ENCODE data around the gene LRP6.
"Not testable (repeated sequence)": the region's sequence is repeated elsewhere in the genome, so short reads cannot be mapped to it uniquely, and the experiment has no call there.

LRP6 gene

GRCh38 chr12:12266873-12267741, at the start of gene LRP6:
LRP6 (minus strand) TSS chr12:12267044; CDS start chr12:12266735, 309 bp downstream.
- peak; percentile 85 for DNase-seq

GRCh38 chr12:12315838-12316237, 49.0 kb upstream of the LRP6 start:
- DNase-seq = no peak

GRCh38 chr12:12310695-12311094, 43.9 kb upstream of the LRP6 start:
- not testable (repeated sequence) for DNase-seq

- no peak for DNase-seq
Measured at GRCh38 chr12:12305568-12306300, 38.9 kb upstream of the LRP6 start.

GRCh38 chr12:12302976-12303375, 36.1 kb upstream of the LRP6 start:
- no peak for DNase-seq

GRCh38 chr12:12301122-12301521, 34.3 kb upstream of the LRP6 start:
- no peak for DNase-seq

- no peak for DNase-seq
Measured at GRCh38 chr12:12297201-12297830, 30.5 kb upstream of the LRP6 start.

GRCh38 chr12:12294215-12295005, 27.6 kb upstream of the LRP6 start:
- no peak for DNase-seq

GRCh38 chr12:12290206-12290605, 23.4 kb upstream of the LRP6 start:
- DNase-seq = no peak

- DNase-seq = no peak
Measured at GRCh38 chr12:12286441-12286840, 19.6 kb upstream of the LRP6 start.

GRCh38 chr12:12282761-12283425, 16.0 kb upstream of the LRP6 start:
- no peak for DNase-seq

- DNase-seq = no peak
Measured at GRCh38 chr12:12282202-12282601, 15.4 kb upstream of the LRP6 start.

- no peak for DNase-seq
Measured at GRCh38 chr12:12281134-12281533, 14.3 kb upstream of the LRP6 start.

- DNase-seq = no peak
Measured at GRCh38 chr12:12278899-12279298, 12.1 kb upstream of the LRP6 start.

- no peak for DNase-seq
Measured at GRCh38 chr12:12275874-12276273, 9.0 kb upstream of the LRP6 start.

- DNase-seq = no peak
Measured at GRCh38 chr12:12273291-12273957, 6.6 kb upstream of the LRP6 start.

- no peak for DNase-seq
Measured at GRCh38 chr12:12272869-12273268, 6.0 kb upstream of the LRP6 start.

- no peak for DNase-seq
Measured at GRCh38 chr12:12270226-12270625, 3.4 kb upstream of the LRP6 start.

GRCh38 chr12:12267742-12268200, 927 bp upstream of the LRP6 start:
- no peak for DNase-seq

- DNase-seq = no peak
Measured at GRCh38 chr12:12266389-12266872, 413 bp downstream of the LRP6 start.

Data from CD4-positive, alpha-beta T cell treated with Interleukin-17A for 4 hours (primary cell).